ENCODE measurements around the gene TFG.

The TFG gene

DNA sequence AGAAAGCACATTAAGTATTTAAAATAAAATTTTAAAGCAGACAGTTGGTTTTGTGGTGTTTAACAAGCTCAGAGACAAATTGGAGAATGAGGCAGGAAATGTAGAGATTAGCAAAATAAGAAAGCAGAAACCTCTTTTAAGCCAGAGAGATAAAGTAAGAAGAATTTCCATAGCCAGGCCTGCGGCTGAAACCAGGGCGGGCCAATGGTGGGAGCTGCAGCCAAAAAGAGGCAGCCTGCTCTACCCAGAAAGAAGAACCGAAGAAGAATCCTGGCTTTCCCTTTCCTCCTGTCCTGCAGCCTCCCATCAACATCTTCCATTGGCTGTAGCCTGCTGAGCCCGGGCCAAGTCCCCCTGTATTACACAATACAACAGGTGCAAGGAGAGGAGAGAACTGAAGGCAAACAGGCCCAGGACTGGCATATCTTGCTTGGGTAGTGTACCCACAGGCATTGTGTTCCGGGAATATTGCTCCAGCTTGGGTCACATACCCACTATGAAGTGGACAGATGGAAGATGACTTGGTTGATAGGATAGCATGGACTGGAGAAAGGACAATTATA lies 11.5 kb upstream of the TFG start:
- H3K4me3 ChIP-seq (ENCODE audit: low read length): no peak overlapping the region
- no peak for TF ChIP-seq ZNF274 (IDR thresholded peaks at IDR 0.05; ENCODE audit: low read depth, low read length)

- no peak for TF ChIP-seq ZNF274 (IDR thresholded peaks at IDR 0.05; ENCODE audit: low read depth, low read length)
- H3K4me3 ChIP-seq (ENCODE audit: low read length): no peak overlapping the region
These were observed 10.6 kb upstream of the TFG start for GRCh38 chr3:100698736-100699135.

DNA sequence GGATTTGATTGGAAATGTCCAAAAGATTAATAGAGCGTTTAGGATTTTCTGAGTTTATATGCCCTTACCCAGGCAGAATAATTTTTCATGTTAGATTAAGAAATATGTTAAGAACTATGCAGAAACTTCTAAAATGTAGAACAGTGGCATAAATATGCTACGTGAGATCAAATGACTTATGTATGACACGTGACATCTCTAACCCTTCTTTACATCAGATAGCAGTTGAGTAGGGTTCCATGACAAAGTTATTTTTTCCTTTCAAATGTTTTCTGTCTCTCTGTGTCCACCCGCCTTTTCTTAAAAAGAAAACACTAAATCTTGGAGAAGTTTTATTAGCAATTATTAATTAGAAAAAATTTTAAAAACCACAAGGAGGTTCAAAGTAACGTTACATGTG lies 8.6 kb upstream of the TFG start:
- TF ChIP-seq ZNF274 (IDR thresholded peaks at IDR 0.05; ENCODE audit: low read depth, low read length): no peak
- H3K4me3 ChIP-seq (ENCODE audit: low read length): no peak overlapping the region

DNA sequence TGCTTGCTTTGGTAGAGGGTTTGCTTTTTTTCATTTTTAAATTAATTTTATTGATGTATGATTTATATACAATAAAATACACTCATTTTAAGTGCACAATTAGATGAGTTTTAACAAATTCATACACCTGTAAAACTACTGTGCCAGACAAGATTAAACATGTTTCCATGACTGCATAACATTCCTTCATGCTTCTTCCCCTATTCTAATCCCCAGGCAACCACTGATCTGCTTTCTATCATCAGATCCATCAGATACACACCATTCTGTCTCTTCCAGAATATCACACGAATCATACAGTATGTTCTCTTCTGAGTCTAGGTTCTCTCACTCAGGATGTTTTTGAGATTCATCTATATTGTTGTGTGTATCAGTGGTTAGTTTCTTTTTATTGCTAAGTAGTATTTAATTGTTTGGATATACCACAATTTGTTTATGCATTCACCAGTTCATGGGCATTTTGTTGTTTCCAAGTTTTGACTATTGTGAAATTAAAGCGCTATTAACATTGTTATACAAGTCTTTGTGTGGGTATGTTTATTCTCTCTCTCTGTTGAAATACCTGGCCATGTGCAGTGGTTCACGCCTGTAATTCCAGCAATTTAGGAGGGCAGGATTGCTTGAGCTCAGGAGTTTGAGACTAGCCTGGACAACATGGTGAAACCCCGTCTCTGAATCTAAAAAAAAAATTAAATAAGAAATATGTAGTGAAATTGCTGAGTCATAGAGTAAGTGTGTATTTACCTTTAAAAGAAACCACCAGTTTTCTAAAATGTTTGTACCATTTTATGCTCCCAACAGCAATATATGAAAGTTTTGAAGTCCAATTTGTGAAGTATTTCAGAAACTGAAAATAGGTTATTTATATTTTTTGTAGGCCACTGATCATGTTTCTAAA lies 7.0 kb upstream of the TFG start:
- H3K4me3 ChIP-seq (ENCODE audit: low read length): no peak overlapping the region
- no peak for TF ChIP-seq ZNF274 (IDR thresholded peaks at IDR 0.05; ENCODE audit: low read depth, low read length)

DNA sequence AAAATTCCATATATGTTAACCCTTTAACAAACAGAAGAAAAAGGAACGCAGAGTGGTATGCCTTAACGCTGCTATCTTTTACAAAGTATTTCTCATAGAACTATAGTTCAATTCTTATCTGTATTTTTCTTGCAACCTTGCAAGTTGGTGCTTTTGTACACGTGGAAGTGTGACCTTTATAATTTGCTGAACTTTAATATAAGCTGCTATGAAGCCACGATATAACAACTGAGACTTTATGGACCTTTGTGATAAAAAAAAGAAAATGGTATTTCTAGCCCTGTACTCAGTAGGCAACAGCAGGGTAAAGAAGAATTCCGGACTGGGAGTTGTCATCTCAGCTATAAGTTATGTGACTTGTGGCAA lies 6.3 kb upstream of the TFG start:
- H3K4me3 ChIP-seq (ENCODE audit: low read length): no peak overlapping the region
- no peak for TF ChIP-seq ZNF274 (IDR thresholded peaks at IDR 0.05; ENCODE audit: low read depth, low read length)

GRCh38 chr3:100703865-100704264 lies 5.4 kb upstream of the TFG start:
- TF ChIP-seq ZNF274 (IDR thresholded peaks at IDR 0.05; ENCODE audit: low read depth, low read length): no peak
- no peak overlapping the region for H3K4me3 ChIP-seq (ENCODE audit: low read length)

DNA sequence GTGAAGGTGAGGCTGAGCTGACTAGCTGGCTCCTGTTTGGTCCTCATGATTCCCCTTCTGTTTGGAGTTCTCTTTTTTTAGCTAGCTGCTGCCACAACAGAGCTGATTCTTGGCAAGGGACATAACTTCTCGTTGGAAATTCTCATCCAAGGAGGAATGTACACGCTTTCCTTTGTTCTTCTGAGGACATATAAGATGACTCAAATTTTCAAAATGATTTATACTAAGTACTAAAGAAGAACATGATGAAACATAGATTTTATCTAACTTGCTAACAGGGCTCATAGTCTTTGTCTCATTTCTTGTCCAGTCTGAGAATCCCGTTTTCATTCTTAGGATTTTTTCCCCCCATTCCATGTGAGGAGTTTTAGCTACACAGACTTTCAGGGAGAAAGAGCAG lies 2.9 kb upstream of the TFG start:
- H3K4me3 ChIP-seq (ENCODE audit: low read length): no peak overlapping the region
- TF ChIP-seq ZNF274 (IDR thresholded peaks at IDR 0.05; ENCODE audit: low read depth, low read length): no peak

DNA sequence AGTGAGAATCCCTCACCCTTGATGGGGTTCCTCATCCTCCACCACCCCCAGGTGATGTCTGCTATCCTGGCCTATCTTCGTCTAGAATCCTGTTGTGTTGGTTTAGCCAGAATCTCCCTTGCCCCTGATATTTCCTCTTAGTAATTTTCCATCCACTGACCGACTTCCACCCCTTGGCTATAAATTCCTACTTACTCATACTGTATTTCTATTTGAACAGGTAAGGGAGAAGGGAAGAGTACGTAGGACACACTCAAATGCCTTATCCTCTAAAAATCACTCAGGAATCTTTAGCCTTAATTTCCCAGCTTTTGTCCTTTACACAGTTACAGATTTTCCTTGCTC lies 678 bp upstream of the TFG start:
- H3K4me3 ChIP-seq (ENCODE audit: low read length): peak overlapping the region; percentile 38
- TF ChIP-seq ZNF274 (IDR thresholded peaks at IDR 0.05; ENCODE audit: low read depth, low read length): no peak

DNA sequence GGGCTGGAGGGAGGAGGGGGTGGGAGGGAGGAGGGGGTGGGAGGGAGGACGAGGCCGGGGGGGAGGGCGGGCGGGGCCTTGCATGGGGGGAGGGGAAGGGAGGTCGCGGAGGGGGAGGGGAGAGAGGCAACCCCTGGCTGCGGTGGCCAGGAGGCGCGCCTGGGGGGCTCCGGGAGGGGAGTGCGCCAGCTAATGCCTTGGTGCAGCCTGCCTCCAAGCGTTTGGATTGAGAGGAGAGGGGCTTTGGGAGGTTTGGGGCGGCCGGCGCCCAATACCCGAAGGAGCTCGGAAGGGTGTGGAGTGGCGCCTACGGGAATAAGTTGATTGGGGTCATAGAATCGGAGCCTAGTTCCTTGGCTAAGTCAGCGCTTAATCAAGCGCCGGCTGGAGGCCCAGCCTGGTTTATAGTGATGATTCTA lies 557 bp downstream of the TFG start:
- TF ChIP-seq ZNF274 (IDR thresholded peaks at IDR 0.05; ENCODE audit: low read depth, low read length): no peak

GRCh38 chr3:100710261-100710968 lies 1.1 kb downstream of the TFG start:
- peak overlapping the region; percentile 96 for H3K4me3 ChIP-seq (ENCODE audit: low read length)
- TF ChIP-seq ZNF274 (IDR thresholded peaks at IDR 0.05; ENCODE audit: low read depth, low read length): no peak

More for the DNA sequence above, 557 bp downstream of the TFG start:
- peak overlapping the region; percentile 96 for H3K4me3 ChIP-seq (ENCODE audit: low read length)

GRCh38 chr3:100715176-100715575 lies 5.9 kb downstream of the TFG start:
- TF ChIP-seq ZNF274 (IDR thresholded peaks at IDR 0.05; ENCODE audit: low read depth, low read length): no peak
- H3K4me3 ChIP-seq (ENCODE audit: low read length): no peak overlapping the region

GRCh38 chr3:100717063-100717462 lies 7.8 kb downstream of the TFG start:
- no peak for TF ChIP-seq ZNF274 (IDR thresholded peaks at IDR 0.05; ENCODE audit: low read depth, low read length)
- H3K4me3 ChIP-seq (ENCODE audit: low read length): no peak overlapping the region; the same call in 1 of the 2 replicates

DNA sequence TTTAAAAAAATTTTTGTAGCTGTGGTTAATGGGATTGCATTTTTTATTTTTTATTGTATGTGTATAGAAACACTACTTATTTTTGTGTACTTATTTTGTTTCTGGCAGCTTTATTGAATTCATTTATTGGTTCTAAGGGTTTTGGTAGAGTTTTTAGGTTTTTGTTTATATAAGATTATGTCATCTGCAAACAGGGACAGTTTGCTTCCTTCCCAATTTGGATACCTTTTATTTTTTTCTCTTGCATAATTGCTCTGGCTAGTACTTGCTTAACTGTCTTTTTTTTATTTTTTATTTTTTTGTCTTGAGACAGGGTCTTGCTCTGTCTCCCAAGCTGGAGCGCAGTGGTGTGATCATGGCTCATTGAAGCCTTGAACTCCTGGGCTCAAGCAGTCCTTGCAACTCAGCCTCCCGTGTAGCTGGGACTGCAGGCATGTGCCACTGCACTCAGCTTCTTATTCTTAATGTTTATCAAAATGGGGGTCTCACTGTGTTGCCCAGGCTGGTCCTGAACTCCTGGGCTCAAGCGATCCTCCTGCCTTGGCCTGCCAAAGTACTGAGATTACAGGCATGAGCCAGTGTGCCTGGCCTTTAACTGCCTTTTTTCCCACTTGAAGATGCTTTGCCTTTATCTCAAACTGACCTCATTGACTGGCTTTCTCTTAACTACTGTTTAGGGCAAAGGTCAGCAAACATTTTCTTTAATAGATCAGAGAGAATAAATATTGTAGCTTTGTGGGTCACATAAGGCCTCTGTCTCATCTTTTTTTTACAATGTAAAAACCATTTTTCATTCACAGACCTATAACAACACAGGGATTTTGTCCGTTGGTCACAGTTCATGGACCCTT lies 8.6 kb downstream of the TFG start:
- no peak overlapping the region for H3K4me3 ChIP-seq (ENCODE audit: low read length)

DNA sequence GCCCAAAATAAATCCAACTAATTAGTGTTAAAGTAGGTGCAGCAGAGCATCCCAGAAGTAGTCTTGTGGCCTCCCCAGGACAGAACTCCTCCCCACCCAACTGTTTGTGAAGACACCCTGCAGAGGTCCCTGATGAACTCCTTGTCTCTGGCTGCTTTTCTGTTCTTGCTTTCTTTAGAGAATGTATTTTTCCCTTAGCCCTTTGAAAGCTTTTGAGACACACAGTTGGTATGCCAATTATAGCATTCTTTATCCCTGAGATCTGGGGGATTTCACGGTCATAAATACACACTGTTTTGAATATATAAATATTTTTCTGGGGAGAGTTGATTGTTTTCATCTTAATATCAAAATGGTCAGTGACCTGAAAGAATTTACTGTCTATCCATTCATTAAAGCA lies 9.8 kb downstream of the TFG start:
- H3K4me3 ChIP-seq (ENCODE audit: low read length): no peak overlapping the region
- no peak for TF ChIP-seq ZNF274 (IDR thresholded peaks at IDR 0.05; ENCODE audit: low read depth, low read length)

More for the DNA sequence above, 8.6 kb downstream of the TFG start:
- TF ChIP-seq ZNF274 (IDR thresholded peaks at IDR 0.05; ENCODE audit: low read depth, low read length): no peak
